Measurements from ENCODE around the gene CEP295NL.
A peak's percentile ranks its signal among the peaks of the same experiment; 100 is the strongest.
"Not testable (repeated sequence)": the region's sequence is repeated elsewhere in the genome, so short reads cannot be mapped to it uniquely, and the experiment has no call there.

CEP295NL gene, protein sequence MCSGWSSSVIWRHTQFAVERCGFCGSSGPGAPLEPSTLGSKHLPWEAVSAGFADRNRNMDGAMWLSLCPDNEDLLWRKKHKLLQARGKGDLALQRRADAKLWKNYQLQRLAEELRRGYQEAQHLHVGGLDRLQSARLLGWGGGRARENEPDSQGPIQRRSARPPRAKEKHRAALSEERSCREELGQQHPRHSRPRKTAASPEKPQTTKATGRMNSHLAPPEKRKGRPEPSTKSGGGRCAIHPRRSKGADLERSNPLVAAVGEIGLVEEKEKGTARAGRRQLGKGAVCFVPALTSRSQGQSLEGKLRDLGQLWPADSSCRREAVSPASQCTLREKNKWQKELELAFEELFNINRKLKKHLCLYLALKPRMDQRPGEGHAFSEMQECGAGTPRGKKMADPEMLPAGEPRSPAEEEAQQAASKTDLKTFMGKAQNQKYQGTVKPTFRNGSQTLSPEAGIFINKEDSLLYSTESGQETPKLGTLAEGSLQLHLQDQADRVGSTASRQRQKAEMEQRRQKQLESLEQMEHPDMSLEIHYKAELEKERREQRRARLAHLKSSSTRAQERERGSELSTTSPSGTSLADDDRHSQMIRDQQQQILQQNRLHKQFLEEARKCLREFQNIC

DNA sequence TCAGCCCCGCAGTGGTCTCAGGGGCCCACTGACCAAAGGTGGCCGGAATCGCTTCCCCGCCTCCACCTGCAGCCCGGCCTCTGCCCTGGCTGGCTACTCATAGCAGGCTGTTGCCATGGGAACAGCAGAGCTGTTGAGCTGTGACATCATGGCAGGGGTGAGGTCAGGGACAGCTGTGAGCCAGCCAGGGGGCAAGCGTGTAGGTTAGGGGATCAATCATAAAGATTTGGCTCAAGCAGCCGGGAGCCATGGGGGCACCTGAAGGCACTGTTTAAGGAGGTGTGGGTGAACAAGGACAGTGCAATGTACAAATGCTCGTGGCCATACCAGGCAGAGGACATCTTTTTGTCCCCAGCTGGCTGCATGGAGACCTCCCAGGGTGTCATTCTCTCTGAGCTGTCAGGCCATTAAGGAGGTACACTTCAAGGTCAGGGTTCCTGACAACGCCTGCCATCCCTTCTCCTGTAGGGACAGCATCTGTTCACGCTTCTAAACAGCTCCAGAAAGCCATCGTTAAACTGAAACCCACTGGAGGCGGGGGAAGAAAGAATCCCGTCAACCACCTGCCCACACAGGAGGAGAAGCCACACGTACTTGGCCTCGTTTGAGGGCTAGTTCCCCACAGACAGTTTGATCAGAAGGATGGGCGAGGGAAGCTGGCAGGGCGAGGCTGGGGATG lies at the start of gene CEP295NL:
TSS of gene CEP295NL (minus strand) at position 101 of the 679 bp plus-strand sequence. CDS start 1,373 bp downstream, outside the sequence.
- DNase-seq, result no peak

DNA sequence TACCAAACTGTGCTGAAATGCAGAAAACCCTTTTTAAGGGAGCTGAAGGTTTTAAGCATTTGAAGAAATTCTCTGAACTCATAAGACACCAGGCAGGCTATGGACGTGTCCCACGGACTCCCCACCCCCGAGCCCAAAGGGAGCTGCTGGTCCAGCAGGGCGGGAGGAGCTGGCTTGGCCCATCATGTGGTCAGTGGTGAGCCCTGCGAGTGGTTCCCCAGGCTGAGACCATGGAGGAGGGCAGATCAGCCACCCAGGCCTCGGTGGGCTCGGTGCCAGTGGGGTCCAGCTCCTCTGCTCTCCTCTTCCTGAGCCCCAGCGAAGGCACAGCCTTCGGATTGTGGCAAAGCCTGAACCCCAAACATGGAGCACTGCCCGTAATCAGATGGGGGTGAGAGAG lies 49.7 kb upstream of the CEP295NL start:
- DNase-seq, result no peak

DNA sequence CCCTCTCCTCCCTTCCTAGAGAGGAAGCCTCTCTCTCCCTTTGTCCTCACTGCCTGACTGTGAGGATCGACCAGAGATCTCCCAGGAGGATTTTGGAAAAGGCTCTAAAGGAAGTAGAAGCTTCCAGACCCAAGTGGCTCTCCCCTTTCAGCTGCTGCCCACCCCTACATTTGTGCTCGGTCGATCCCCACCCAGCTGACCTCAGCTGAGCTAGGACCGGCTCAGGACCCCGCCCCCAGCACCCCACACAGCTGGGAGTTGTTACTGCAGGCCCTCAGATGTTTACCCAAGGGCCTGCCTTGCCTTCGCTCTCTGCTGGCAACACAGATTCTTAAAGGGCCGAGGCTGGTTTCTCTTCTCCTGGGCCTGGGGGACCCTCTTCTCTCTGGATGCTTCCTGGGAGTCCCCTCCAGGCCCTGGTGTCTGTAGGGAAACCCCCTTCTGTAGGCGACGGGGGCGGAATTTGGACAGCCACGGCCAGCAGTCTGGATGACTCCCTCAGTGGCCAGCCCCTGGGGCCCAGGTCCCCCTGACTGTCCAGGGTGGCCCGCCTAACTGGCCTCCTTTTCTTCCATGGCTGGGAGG lies 49.1 kb upstream of the CEP295NL start:
- DNase-seq, result peak; percentile 35

DNA sequence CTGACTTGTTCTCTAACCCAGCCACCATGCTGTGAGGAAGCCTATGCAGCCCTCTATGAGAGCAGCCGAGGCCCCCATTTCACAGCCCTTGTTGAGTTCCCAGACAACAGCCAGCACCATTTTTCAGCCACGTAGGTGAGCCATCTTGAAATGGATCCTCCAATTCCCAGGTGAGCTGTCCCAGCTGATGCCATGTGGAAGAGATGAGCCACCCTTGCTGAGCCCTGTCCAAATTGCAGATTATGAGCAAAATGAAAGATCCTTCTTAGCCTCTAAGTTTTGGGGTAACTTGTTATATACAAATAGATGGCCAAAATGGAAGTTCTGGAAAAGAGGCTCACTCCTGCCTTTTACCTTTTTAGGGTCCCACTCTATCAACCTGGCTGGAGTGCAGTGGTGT lies 47.9 kb upstream of the CEP295NL start:
- DNase-seq, result no peak

DNA sequence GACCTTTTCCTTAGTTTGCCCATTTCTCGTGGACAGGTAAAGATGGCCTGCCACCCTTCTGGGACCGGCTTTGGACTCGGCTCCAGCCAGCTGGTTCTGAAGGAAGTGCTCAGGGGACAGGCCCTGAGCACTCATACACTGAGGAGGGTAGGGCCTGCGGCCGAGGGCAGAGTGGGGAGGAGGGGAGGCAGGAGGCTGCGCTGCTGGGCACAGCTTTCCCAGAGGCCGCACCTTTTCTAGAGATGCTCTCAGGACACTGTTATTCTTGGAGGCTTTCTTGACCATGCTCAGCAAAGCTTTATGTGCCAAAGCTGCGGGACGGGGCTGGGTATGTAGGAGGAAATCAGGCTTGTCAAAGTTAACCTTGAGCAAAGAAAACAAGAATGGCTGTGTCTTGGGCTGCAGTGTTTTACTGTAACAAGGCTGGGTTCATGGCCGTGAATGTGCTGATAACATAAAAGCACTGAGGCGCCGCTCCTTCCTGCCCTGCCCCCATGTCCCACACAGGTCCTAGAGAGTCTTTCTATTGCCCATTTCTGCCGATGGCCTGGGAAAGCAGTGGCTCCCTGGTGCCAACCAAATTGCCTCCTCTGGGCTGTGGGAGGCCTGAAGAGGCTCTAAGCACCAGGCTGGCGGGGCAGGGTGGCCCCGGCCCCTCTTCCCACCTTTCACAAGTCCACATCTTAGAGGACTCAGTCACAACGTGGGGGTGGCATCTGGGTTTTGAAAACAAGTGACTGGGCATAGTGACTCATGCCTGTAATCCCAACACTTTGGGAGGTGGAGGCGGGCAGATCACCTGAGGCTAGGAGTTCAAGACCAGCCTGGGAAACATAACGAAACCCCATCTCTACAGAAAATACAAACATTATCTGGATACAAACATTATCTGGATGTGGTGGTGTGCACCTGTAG lies 44.5 kb upstream of the CEP295NL start:
- no peak for DNase-seq

DNA sequence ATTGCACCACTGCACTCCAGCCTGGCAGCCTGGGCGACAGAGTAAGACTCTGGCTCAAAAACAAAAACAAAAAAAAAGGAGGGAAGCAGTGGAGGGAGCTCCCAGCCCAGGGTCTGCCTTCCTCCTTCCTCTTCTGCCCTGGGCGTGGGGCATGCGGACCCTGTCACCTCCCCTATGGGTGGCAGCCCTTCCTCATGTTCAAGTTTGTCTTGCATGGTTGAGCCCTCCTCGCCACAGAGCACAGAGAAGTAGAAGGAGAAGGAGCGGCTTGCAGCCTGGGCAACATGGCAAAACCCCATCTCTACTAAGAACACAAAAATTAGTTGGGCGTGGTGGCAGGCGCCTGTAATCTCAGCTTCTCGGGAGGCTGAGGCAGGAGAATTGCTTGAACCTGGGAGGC lies 43.6 kb upstream of the CEP295NL start:
- DNase-seq, result no peak

DNA sequence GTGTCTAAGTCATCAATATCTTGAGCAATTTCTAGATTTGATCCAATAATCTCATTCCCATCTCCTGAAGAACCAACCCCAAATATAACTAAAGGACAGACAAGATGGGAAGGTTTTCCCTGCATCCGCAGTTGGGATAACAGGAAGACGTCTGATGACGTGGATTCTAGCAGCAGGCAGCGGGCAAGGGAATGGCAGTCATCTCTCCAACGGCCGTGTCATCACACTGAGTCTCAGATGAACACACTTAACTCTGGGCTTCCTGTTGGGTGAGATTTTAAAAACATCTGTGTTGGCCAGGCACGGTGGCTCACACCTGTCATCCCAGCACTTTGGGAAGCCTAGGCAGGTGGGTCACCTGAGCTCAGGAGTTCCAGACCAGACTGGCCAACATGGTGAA lies 43.1 kb upstream of the CEP295NL start:
- DNase-seq, result peak; percentile 48

DNA sequence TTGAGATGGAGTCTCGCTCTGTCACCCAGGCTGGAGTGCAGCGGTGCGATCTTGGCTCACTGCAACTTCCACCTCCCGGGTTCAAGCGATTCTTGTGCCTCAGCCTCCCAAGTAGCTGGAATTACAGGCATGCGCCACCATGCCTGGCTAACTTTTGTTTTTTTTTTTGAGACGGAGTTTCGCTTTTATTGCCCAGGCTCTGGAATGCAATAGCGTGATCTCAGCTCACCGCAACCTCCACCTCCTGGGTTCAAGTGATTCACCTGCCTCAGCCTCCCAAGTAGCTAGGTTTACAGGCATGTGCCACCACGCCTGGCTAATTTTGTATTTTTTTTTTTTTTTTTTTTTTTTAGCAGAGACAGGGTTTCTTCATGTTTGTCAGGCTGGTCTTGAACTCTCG lies 42.5 kb upstream of the CEP295NL start:
- DNase-seq, result not testable (repeated sequence)

DNA sequence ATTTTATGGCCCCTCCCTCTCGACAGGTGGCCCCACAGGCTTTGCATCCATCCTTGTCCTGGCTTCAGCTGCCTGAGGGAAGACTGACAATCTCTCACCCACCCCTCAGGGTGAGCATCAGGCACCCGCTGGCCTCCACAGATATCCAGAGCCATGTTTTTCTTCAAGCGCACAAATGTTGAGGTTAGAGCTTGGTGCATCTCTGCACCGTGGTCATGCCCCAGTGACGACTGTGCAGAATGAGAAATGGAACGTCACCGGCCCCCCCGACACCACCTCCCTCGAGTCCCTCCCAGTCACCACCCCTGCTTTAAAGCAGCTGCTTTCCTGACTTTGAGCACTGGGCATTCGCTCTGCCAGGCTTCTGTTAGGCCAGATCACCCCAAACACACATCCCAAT lies 42.0 kb upstream of the CEP295NL start:
- DNase-seq, result peak; percentile 25

DNA sequence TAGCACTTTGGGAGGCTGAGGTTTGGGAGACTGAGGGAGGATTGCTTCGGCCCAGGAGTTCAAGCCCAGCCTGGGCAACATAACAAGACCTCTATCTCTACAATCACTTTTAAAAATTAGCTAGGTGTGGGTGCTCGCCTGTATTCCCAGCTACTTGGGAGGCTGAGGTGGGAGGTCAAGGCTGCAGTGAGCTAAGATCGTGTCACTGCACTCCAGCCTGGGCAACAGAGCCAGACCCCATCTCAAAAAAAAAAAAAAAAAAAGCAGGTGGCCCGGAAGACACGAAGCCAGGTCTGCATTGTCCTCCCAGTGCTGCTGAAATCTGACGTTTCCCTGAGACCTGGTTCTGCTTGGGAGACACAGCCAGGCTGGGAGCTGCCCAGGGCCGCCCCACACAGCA lies 41.0 kb upstream of the CEP295NL start:
- DNase-seq, result no peak

DNA sequence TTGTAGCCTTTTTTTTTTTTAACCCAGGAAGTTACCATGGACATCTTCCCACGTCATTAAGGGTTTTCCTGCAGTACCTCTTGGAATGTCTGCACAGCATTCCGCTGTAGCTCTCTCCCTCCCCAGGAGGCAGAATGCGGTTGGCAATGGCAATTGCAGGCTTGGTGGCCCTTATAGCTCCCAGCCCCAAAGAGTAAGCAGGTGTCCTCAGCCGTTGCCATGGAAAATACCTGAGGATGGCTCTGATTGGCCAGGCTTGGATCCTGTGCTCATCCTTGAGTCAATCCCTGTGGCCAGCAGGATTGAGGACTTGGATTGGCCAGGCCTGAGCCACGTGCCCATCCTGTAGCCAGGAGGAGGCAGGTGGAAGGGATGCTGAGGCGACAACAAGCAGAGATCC lies 37.7 kb upstream of the CEP295NL start:
- peak; percentile 13 for DNase-seq

DNA sequence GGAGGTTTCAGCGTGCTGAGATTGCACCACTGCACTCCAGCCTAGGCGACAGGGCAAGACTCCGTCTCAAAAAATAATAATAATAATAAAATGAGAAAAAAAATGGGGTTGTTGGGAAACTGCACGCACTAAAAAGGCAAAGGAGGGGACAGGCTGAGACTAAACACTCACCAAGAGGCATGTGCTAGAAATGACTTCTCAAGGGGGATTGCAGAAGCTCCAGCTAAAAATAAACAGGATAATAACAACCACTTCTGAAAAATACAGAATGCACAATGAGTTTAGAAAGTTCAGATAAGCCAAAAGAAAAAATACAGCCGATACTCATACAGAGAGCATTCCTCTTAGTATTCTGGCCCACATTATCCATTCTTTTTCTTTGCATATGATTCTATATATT lies 37.3 kb upstream of the CEP295NL start:
- no peak for DNase-seq

DNA sequence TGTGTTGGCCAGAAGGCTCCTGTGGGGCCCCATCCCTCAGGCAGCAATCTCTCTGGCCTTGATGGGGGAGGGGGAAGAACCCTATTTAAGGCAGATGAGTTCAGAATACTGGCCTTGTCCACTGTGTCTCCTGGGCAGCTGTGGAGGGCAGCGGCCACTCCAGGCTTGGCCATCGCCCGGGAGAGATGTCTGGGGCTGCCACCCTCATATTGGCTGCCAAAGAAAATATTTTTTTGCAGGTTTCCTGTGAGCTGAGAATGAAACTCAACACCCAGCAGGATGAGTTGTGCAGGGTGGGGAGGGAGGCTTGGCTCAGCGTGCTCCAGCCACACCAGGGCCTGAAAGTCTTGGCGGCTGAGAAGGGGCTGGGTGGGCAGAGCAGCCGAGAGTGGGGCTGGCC lies 36.6 kb upstream of the CEP295NL start:
- no peak for DNase-seq

DNA sequence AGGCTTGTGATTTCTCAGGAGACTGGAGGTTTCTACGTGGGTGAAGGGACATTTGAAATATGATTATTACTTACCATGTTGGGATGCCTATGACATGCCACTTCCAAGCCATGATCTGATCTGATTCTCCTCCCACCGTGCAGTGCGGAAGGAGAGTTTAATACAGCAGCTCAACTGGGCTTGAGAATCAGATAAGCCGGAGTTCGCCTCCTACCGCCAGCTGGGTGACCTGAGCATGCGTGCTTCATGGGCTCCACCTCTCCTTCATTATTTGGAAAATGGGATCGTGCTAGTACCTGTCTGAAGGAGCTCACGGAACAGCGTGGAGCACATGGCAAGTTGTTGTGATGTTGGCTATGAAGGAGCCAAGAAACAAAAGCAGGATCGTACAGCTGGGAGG lies 34.6 kb upstream of the CEP295NL start:
- DNase-seq, result no peak

DNA sequence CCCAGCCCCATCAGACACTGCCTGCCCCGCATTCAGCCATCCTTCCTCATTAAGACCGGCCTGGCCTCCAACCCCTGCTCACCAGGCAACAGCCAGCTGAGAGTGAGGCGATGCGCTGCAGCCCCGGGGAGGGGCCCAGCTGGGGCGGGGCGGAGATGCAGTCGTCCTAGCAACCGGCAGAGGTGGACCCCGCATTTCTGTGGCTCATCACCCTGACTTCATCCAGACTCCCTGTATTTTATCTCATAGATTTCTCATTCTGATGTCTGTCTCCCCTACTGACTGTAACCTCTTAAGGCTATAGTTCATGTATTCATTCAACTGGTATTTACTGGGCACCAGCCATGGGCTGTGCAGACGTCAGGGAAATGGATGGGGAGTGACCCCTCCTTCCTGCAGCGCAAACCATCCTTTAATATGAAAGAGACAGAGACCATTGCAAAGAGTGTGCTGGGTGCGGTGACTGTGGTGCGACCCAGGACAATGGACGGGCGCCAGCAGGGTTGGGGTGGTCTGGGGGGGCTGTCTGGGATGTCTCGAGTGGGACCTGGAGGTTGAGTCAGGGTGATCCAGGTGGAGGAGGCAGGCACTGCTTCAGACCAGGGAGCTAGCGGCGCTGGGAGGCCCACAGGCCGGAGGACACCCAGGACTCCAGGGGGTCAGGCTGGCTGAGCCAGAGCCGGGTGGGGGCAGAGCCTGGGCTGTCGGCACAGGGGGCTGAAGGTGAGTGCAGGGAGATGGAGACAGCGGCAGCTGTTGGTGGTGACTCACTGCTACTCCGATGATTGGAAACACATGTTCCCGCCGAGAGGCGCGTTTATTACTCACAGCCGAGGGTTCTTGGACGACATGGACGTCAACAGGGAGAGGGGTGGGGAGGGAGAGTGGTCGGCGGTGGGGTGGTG lies 32.7 kb upstream of the CEP295NL start:
- DNase-seq, result no peak

DNA sequence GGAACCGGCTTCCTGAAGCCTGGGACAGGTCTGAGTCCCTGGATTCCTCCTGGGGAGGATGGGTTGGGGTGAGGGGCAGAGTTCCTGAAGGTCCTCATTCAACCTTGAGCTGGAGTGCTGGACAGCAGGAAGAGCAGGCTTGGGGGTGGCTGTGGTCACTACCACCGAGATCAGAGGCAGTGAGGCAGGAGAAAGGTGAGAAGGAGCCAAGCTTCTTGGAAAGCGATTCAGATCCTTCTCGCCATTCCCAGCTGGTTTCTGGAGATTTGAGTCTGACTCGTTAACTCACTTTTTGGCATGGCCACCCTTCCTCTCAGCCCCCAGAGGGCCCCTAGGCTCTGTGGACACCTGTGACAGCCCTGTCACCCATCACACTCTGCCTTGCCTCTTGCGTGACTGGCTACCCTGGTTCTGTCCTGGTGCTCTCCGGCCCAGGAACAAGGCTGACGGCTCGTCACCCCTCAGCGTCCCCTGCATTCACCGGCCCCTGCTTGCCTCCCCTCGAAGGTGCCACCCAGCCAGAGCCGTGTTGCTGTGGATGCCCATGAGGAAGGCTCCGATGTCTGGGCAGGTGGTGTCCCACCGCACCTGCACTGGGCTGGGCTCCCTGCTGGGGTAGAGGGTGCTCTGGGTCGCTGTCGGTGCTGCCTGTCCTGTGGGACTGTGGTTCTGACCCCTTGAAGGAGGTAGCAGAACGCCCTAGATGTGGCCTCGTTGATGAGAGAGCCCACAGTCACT lies 31.8 kb upstream of the CEP295NL start:
- no peak for DNase-seq

DNA sequence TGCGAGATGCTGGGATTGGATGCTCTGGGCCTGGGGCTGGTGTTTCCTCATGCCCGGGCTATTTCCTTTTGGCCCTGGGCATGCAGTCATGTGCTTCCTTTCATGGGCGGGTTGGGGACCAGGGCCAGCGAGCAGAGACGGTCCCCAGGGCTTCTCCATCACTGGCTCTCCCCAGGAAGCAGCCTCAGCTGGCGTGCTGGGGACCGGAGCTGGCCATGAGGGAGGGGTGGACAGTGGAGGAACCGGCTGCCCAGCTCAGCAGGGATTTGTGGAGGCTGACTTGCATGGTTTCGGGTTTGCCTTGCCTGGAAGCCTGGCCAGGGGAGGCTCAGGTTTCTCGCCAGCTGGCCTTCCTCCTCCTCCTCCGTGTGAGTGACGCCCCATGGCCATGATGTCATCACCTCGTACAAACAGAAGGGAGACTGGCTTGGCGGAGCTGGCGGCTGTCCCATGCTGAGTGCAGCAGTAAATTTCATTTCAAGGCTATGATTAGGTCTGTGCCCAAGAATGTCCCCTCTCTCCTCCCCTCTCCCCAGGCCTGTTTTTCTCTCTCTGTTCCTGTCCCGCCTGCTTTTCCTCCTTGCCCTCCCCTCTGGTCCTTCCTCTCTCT lies 31.1 kb upstream of the CEP295NL start:
- peak; percentile 91 for DNase-seq

DNA sequence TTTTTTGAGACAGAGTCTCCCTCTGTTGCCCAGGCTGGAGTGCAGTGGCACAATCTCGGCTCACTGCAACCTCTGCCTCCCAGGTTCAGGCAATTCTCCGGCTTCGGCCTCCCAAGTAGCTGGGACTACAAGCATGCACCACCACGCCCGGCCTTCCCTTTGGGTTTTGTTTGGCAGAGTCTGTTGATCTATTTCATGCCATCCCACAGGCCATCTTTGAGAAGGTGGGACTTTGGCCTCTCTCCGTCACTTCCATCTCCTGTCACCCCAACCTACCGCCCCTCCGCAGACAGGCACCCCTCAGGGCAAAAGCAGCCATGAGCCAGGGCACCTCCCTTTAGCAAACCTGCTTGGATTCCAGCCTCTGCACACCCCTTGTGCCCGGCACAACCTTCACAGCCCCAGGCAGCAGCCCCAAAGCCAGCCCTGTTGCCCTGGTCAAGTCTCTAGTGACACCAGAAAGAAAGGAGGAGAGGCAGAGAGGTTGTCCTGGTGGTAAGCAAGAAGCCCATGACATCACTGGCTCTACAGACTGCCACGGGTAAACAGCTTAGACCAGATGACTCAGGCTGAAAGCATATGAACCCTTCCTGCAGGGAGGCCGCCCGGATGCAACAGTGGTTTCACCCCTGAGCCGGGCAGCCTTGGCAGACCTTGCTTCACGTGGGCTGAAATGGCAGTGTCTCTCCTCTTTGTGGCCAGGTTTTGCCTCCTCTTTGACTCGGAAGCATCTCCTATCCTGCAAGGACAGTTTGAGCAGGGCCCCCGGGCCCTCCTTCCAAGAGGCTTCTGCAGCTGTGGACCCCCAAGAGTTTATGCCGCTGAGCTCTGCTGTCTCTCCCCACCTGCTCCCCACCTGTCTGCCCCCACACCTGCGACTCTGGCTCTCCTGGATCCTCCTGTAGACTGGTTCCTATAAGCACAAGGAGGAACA lies 30.3 kb upstream of the CEP295NL start:
- DNase-seq, result peak; percentile 29
